HG02943 (cell line): ENCODE data around the gene MIPEP.

Experiments used
- ATAC-seq: cut with Tn5 transposase; IDR thresholded peaks from one replicate; pipeline ENCODE4 v1.9.1; 2021; ENCODE audit warnings: mild to moderate bottlenecking, low read depth, moderate library complexity; ENCODE audit not compliant: unreplicated experiment

MIPEP gene

DNA sequence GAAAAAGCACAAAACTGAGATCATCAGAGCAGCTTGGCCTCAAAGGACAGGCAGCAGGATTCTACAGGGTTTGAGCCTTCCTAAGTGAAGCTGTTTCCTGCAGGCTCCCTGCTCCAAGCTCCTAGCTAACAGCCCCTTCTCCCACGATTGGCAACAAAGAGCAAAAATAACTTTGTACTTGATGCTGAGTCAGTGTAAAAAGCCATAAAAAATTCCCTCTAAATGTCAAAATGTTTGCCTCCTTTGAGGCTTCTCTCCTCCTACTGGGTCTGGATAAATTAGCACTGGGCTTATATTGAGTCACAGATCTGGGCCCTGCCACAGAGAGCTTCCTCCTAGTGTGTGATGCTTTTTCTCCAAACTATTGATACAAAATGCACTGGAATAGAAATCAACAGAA lies 165.7 kb downstream of the MIPEP start:
- ATAC-seq: no peak

- no peak for ATAC-seq
Observed at GRCh38 chr13:23722726-23723453, 166.3 kb downstream of the MIPEP start.

DNA sequence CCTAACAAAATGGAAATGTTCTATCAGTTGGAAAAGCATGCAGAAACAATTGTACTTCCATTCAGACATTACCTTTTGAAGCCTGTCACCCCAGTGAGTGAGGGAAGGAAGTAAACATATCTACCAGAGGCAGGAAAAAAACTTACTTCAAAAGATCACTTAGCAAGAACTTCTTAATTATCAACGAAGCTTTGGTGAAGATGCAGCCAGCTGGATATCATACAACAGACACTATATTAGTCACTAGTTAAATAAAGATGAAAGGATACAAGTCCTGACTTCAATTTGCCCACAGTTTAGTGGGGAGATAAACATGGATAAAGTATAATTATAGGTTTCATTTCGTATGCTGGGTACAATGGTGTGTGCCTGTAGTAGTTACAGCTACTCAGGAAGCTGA lies 170.2 kb downstream of the MIPEP start:
- no peak for ATAC-seq

DNA sequence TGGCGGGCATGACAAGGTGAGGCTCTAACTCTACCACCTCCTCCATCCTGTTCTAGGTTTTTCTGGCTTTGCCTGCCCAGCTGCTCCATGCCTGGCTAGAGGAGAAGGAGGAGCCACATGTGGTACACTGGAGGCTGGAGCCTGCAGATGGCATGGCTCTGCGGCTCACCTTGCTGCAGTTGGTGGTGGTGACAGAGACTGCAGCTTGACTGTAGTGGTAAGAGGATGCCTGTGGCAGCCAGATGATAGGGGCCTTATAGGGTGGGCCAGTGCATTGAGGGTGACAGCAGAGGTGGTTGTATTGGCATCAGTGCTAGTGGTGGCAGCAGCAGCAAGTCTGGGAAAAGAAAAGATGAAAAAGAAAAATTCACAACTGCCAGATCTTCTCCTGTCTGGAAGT lies 172.8 kb downstream of the MIPEP start:
- ATAC-seq: no peak

- ATAC-seq: no peak
Observed at GRCh38 chr13:23715762-23716235, 173.4 kb downstream of the MIPEP start.

- ATAC-seq: no peak
Observed at GRCh38 chr13:23715092-23715761, 174.0 kb downstream of the MIPEP start.

- no peak for ATAC-seq
Observed at GRCh38 chr13:23714672-23715071, 174.5 kb downstream of the MIPEP start.

GRCh38 chr13:23711355-23711754 lies 177.8 kb downstream of the MIPEP start:
- no peak for ATAC-seq

DNA sequence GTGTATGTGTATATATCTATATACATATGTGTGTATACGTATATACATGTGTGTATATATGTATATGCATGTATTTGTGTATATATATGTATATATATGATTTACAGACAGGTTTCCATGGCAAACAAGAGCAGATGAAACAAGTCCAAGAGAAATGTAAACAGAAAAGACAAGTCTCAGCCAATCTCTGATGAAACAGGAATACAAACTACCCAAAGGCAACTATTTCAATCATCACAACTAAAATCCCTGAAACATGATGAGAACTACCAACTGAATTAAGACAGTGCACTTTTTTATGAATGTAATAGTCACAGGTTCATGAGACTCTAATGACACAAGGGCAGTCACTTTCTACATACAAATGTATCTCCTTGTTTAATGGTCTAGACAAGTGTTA lies 178.8 kb downstream of the MIPEP start:
- no peak for ATAC-seq

GRCh38 chr13:23709536-23709935 lies 179.7 kb downstream of the MIPEP start:
- ATAC-seq: no peak

GRCh38 chr13:23707674-23708073 lies 181.5 kb downstream of the MIPEP start:
- no peak for ATAC-seq

GRCh38 chr13:23705583-23705982 lies 183.6 kb downstream of the MIPEP start:
- ATAC-seq: no peak

DNA sequence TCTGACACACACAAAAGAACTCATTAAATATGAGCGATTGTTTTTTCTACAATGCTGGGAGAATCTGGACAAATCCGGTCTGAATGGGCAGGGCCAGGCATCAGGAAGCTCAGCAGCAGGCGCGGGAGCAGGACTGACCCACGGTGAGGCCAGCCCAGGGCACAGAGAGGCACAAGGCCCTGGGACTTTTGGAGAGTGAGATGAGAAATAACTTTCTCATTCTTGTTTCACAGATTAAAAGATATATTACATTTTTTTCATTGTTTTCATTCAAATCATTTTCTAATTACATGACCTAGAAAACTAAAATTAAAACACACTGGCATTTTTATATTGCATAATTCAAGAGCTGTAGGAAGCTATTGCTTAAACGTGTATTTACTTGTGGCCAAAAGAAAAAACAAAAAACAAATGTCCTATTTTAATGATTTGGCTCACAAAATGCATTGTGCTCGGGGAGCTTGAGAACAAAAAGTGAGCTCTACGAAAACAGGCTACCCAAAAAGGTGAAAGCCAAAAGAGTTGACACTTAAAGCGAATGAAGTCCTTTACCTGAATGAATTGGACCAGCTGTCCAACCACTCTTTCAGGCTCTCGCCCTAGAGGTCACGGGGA lies 185.8 kb downstream of the MIPEP start:
- ATAC-seq: no peak

DNA sequence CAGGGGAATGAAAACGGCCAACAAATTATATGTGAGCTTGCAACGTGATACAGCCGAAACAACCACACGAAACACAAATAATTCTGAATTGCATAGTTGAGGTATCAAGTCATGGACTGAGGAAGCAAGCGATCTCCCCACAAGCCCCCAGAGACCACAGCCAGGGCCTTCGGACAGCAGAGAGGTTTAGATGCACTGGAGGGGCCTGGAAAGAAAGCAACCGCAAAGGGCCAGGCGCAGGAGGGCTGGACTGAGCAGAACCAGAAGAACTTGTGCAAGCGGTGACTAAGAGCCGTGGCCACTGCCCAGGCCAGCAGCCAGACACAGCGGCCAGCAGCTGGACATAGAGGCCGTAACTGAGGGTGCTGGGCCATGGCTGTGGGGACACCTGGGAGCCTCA lies 187.6 kb downstream of the MIPEP start:
- no peak for ATAC-seq

DNA sequence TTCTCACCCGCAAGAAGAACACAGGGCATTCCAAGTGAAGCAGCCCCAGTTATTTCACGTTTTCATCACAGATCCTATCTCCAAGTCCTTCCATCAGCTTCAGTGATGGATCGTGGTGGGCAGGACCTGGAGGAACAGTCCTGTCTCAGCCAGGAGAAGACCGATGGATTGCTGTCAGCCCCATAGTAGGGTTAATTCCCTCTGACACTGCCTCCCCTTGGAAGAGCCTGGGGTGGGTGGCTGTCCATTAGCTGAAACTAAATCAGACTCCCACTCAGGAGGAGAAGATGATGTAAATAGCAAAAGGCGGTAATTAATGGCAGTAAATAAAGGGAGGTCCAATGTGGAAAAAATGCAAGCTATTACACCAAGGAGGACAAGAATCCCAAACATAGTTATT lies 188.0 kb downstream of the MIPEP start:
- no peak for ATAC-seq

- ATAC-seq: no peak
Observed at GRCh38 chr13:23699271-23699670, 189.9 kb downstream of the MIPEP start.

GRCh38 chr13:23697772-23698313 lies 191.4 kb downstream of the MIPEP start:
- no peak for ATAC-seq

DNA sequence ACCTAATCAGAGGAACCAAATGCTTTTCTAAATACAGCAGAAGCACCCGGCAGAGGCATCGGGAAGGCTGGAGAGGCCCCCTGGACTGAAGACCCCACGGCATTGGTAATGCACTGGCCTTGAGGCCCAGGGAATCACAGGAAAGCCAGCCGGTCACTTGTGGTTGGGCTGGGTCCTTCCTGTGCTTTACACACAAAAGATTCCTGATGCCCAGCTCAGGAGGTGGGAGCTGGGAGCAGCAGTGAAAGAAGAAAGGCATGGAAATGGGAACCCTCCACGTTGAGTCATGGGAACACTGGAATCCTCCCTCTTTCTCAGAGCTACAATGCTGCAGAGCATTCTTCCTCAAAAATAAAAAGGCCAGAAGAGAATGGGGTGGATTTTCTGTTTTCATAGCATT lies 192.6 kb downstream of the MIPEP start:
- no peak for ATAC-seq

DNA sequence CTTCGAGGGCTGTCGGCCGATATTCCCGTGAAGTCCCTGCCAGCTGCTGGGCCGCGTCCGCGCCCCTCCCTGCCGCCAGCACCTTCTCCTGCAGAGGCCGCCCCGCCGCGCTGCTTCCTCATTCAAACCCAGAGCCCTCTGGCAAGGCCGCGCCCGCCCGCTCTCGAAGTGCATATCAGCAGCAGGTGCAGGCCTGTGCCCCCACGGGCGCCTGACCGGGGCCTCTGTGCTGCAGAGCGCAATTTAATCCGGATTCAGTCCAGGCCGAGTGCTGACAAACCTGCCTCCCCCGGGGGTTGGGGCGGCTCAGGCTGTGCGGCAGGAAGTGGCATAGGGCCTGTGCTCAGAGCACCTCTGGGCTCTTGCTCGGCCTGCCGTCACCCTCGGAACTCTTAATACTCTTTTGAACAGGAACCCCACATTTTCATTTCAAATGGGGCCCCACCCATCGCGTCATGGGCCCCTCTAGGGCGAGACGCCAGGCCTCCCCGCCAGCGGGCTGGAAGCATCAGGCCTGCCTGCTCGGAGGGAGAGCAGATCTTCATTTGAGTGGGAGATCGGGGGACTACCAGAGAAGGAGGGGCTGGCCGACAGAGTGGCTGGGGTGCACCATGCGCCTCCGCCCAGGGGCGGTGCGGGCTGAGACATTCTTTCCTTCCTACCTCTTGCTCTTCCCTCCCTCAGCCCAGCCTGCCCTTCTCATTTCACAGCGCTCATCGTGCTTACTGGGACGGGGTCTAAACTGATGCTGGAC lies 193.3 kb downstream of the MIPEP start:
- peak; percentile 74 for ATAC-seq

- ATAC-seq: no peak
Observed at GRCh38 chr13:23695196-23695595, 194.0 kb downstream of the MIPEP start.

DNA sequence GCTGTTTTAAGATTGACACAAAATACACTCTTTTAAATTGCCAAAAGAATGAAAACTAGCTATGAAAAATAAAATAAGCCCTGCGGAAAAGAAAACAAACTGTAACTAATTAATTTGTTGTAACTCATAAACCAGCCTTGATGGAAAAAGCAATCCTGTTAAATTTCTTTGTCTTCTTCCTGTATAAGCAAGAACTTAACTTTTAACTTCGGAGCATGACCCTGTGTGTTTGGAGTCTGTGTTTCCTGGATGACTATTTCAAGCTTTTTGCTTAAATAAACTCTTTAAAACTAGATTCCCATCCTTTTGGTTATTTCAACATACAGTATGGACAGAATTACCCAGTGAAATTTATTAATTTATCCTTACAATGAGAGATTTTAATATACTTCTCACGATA lies 196.4 kb downstream of the MIPEP start:
- no peak for ATAC-seq
